Left lung (tissue), 10 donors: Measurements from ENCODE around the gene SOCS7. TPM values are rescaled to one million over a fixed set of nuclear protein-coding genes. Genes with fewer than 3 reads are reported as not detected.

Experiments
- ATAC-seq: fragments of 200-7000 bp; cut with Tn5 transposase; one replicate; pipeline ENCODE4 v1.9.1; 2020; ENCODE audit warnings: moderate library complexity
- DNase-seq, 4 donors: peaks; one replicate each; pipeline ENCODE4 v3.0.0-alpha.2; 2013 to 2020
- H3K27ac ChIP-seq, 2 donors: fragments of 200-600 bp; sonication (generic) in 1 of 2; one replicate each; pipeline versions ENCODE4 v1.5.0 to v1.8.0; 2020 to 2021
- H3K27me3 ChIP-seq, 2 donors: fragments of 200-600 bp; sonication (generic) in 1 of 2; one replicate each; pipeline versions ENCODE4 v1.5.0 to v1.8.0; 2020 to 2021
- H3K36me3 ChIP-seq, 2 donors: fragments of 200-600 bp; sonication (generic) in 1 of 2; one replicate each; pipeline versions ENCODE4 v1.5.0 to v1.8.0; 2020 to 2021
- H3K4me1 ChIP-seq, 2 donors: fragments of 200-600 bp; one replicate each; pipeline ENCODE4 v1.8.0; 2021
- H3K4me3 ChIP-seq, 2 donors: fragments of 200-600 bp; sonication (generic) in 1 of 2; one replicate each; pipeline versions ENCODE4 v1.5.0 to v1.8.0; 2020 to 2021; ENCODE audit warnings: mild to moderate bottlenecking in 1 of 2
- H3K9me3 ChIP-seq, 2 donors: fragments of 200-600 bp; sonication (generic) in 1 of 2; one replicate each; pipeline versions ENCODE4 v1.5.0 to v1.8.0; 2020 to 2021
- CTCF ChIP-seq, 2 donors: fragments of 200-600 bp; sonication (generic) in 1 of 2; IDR thresholded peaks; one replicate each; pipeline versions ENCODE4 v1.5.0 to v1.8.0; 2021; ENCODE audit warnings: antibody characterized with exemption in 2 of 2
- intact Hi-C, 2 donors: fragments of 100-400 bp; cut with DNase I; formaldehyde crosslinking; loops; one replicate each; pipeline versions ENCODE4 v1.11.2 to v1.14.2; 2022
- polyA plus RNA-seq, 6 donors: library from polyadenylated mRNA; unstranded; fragments of 120-200 nt; gene quantifications; one replicate each; pipeline ENCODE4 v1.2.1, GENCODE V29; 2013; ENCODE audit not compliant: insufficient read length in 6 of 6
- total RNA-seq, 2 donors: library from RNA; stranded (reverse); fragmentation: NEBNext Ultra II Directional; extraction: Animal tissue kit (Norgen Biotek cat#: 25700); gene quantifications; one replicate each; pipeline ENCODE4 v1.2.1, GENCODE V29; 2021
- donor health status: DM: no; HTN: yes; CAD: no.
- donor health status: DM: no; HTN: no; CAD: no.

SOCS7 gene
- total and polyA plus RNA-seq, 8 donors, result 14.1 to 22.6 (median 19.5) TPM

- no peaks in the 10 kb centered on the region for H3K27me3 ChIP-seq
- H3K4me3 ChIP-seq, result no peak within 1 kb of the TSS
- no peaks in the 10 kb centered on the region for H3K9me3 ChIP-seq
- H3K27ac ChIP-seq, result no peak within 1 kb of the TSS
- DNase-seq, result no peak
- no peaks in the 10 kb centered on the region for H3K36me3 ChIP-seq
- intact Hi-C loops, result no loop called here
- no peaks in the 10 kb centered on the region for H3K4me1 ChIP-seq
- TF ChIP-seq CTCF (IDR thresholded peaks at IDR 0.05), result no peak
- no peak for ATAC-seq
Measured at GRCh38 chr17:38343608-38344419, 7.8 kb upstream of the SOCS7 start, which contains the start of gene GPR179. Gene GPR179 (minus strand): TSS chr17:38343956. CDS start chr17:38343789, 167 bp downstream.

- intact Hi-C loops, result no loop called here
- H3K4me3 ChIP-seq, result no peak overlapping the region
- no peaks in the 10 kb centered on the region for H3K27me3 ChIP-seq
- no peaks in the 10 kb centered on the region for H3K9me3 ChIP-seq
- no peaks in the 10 kb centered on the region for H3K4me1 ChIP-seq
- TF ChIP-seq CTCF (IDR thresholded peaks at IDR 0.05), result no peak
- ATAC-seq (no peak), DNase-seq (no peak)
- H3K36me3 ChIP-seq, result no peaks in the 10 kb centered on the region
- no peak overlapping the region for H3K27ac ChIP-seq
Measured at GRCh38 chr17:38344420-38344745, 7.3 kb upstream of the SOCS7 start.

GRCh38 chr17:38345743-38346142, 5.9 kb upstream of the SOCS7 start:
- no peaks in the 10 kb centered on the region for H3K4me1 ChIP-seq
- intact Hi-C loops, result loop anchor here in 1 of 2 donors (5.0 kb wide), 1 partner anchor 67 kb away; no protein-coding TSS in a partner anchor
- H3K27me3 ChIP-seq, result no peaks in the 10 kb centered on the region
- no peak for TF ChIP-seq CTCF (IDR thresholded peaks at IDR 0.05)
- no peak overlapping the region for H3K4me3 ChIP-seq
- H3K27ac ChIP-seq, result no peak overlapping the region
- no peaks in the 10 kb centered on the region for H3K9me3 ChIP-seq
- ATAC-seq, result no peak
- H3K36me3 ChIP-seq, result no peaks in the 10 kb centered on the region
- no peak for DNase-seq

GRCh38 chr17:38349097-38349730, 2.4 kb upstream of the SOCS7 start:
- TF ChIP-seq CTCF (IDR thresholded peaks at IDR 0.05), result peak; percentile 89 to 91
- Histone ChIP-seq H3K4me1 (peaks cover 8 to 24% of the 10 kb centered on the region in 2 donors), H3K27me3 (no peaks in the 10 kb centered on the region), H3K36me3 (no peaks in the 10 kb centered on the region), H3K27ac (no peak overlapping the region), H3K9me3 (no peaks in the 10 kb centered on the region), H3K4me3 (no peak overlapping the region)
- DNase-seq, result peak; percentile 59 to 87 (median 84)
- intact Hi-C loops, result loop anchor here in 1 of 2 donors (5.0 kb wide), 1 partner anchor 63 kb away; no protein-coding TSS in a partner anchor
- ATAC-seq, result peak; percentile 79

GRCh38 chr17:38350035-38350434, 1.6 kb upstream of the SOCS7 start:
- TF ChIP-seq CTCF (IDR thresholded peaks at IDR 0.05), result no peak
- H3K36me3 ChIP-seq, result no peaks in the 10 kb centered on the region
- H3K4me3 ChIP-seq, result no peak overlapping the region
- intact Hi-C loops, result loop anchor here in 1 of 2 donors (10.0 kb wide), 1 partner anchor 65 kb away; no protein-coding TSS in a partner anchor
- no peak for ATAC-seq
- H3K27ac ChIP-seq, result no peak overlapping the region
- H3K27me3 ChIP-seq, result no peaks in the 10 kb centered on the region
- no peaks in the 10 kb centered on the region for H3K9me3 ChIP-seq
- no peak for DNase-seq
- peaks cover 8 to 32% of the 10 kb centered on the region in 2 donors for H3K4me1 ChIP-seq
